Measurements from ENCODE around the gene STYK1.

STYK1 gene

DNA sequence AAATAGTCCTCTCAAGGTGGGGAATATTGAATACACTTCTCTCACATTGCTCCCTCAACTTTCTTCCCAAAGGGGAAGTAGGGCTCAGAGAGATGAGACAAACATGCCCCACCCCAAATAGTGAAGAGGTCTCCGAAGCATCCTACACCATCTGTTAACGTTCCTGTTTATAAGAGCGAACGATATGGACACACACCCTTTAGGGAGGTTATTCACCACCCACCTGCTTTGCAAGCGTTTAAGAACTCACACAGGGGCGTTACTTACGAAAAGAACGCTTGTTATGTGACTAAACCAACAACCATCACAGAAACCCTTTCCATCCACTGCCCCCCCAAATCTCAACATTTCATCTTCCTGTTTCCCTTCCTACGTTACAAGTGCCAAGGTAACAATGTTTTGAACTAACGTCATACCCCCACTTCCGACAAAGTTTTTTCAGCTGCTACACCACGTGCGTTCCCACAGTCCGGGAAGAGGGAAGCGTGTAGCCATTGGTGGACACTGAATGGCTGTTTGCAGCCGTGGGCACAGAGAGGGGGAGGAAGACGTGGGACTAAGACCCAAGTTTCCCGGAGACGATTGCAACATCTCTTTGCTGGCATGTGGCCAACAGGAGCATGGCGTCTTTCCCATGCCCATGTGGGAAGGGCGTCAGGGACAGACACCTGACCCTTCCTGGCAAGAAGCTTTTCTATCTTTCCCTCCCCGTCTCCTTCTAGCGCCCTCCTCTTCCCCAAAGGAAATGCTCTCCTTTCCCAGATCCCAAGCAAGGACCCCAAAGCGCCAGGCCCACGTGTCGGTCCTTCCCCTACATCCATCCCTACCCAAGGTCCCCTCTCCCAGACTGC is 48.0 kb upstream of the STYK1 start:
- H3K36me3 ChIP-seq (ENCODE audit: control insufficient read depth, insufficient read depth, low read length): no peaks in the 10 kb centered on the region
- H3K79me2 ChIP-seq: peaks cover 14% of the 10 kb centered on the region
- peak overlapping the region; percentile 72 for H3K4me3 ChIP-seq (ENCODE audit: low read depth, low read length)
- no peaks in the 10 kb centered on the region for H3K27me3 ChIP-seq (ENCODE audit: control insufficient read depth, insufficient read depth, low read length)
- H3K4me2 ChIP-seq (ENCODE audit: low read length): peak overlapping the region; percentile 90
- peak overlapping the region; percentile 32 for H3K9ac ChIP-seq
- H3K9me3 ChIP-seq (ENCODE audit: control insufficient read depth, low read length): no peaks in the 10 kb centered on the region
- peak overlapping the region; percentile 90 for H2AFZ ChIP-seq
- peak overlapping the region; percentile 83 for H3K27ac ChIP-seq
- peaks cover 8% of the 10 kb centered on the region for H3K4me1 ChIP-seq
- TF ChIP-seq, protein P1, sequence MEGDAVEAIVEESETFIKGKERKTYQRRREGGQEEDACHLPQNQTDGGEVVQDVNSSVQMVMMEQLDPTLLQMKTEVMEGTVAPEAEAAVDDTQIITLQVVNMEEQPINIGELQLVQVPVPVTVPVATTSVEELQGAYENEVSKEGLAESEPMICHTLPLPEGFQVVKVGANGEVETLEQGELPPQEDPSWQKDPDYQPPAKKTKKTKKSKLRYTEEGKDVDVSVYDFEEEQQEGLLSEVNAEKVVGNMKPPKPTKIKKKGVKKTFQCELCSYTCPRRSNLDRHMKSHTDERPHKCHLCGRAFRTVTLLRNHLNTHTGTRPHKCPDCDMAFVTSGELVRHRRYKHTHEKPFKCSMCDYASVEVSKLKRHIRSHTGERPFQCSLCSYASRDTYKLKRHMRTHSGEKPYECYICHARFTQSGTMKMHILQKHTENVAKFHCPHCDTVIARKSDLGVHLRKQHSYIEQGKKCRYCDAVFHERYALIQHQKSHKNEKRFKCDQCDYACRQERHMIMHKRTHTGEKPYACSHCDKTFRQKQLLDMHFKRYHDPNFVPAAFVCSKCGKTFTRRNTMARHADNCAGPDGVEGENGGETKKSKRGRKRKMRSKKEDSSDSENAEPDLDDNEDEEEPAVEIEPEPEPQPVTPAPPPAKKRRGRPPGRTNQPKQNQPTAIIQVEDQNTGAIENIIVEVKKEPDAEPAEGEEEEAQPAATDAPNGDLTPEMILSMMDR (IDR thresholded peaks at IDR 0.05): no peak

DNA sequence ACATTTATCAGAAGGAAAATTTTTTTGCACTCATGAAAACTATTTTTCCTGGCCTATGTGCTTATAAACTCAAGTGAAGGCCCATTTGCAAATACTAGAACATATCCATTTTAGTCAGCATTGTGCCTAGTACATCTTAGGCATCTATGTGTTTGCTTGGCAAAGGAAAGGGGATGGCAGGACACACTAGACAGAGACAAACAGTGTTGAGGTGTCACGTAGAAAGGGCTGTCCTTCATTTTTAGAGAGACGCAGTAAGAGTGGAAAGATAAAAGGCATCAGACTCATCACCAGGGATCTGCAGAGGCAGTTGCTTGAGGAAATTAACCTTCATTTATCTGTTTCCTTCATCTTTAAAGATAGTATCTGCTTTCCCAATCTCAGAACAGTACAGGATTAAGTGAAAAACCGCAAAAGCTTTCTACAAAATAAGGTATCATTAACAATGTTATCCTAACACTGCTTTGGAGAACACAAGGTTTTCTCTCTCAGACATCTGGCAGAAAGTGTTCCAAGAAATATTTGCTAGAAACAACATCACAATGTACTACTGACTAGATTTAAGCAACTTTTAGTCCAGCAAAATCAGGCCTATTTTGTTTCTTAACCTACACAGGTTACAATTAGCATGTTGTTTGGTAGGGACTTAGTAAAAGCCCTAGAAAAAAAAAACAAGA is 47.3 kb upstream of the STYK1 start:
- Histone ChIP-seq H3K27ac (peak overlapping the region; percentile 83), H3K4me1 (peaks cover 8% of the 10 kb centered on the region), H3K9ac (no peak overlapping the region), H3K27me3 (ENCODE audit: control insufficient read depth, insufficient read depth, low read length) (no peaks in the 10 kb centered on the region), H3K9me3 (ENCODE audit: control insufficient read depth, low read length) (no peaks in the 10 kb centered on the region), H3K36me3 (ENCODE audit: control insufficient read depth, insufficient read depth, low read length) (no peaks in the 10 kb centered on the region), H3K4me3 (ENCODE audit: low read depth, low read length) (peak overlapping the region; percentile 72), H3K79me2 (peaks cover 16% of the 10 kb centered on the region), H2AFZ (peak overlapping the region; percentile 90), H3K4me2 (ENCODE audit: low read length) (peak overlapping the region; percentile 90)
- TF ChIP-seq, protein P1 (IDR thresholded peaks at IDR 0.05): no peak

DNA sequence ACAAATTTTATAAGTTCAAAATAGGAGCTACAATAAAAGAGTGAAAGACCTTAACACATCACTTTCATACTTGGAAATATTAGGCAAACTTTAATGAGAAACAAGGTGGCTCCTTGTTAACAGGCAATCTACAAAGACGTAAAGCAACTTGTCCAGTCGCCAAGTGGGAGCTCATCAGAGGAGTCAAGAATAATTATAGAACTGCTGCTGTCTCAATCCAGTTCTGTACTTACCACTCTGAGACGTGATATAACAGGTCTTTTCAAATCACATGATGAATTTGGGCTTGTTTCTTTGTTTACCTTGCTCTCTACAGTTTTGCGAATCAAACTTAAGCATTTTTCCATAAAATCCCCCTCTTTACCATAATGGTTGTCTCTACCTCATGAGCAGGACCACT is 45.6 kb upstream of the STYK1 start:
- TF ChIP-seq, protein P1 (IDR thresholded peaks at IDR 0.05): no peak
- H3K36me3 ChIP-seq (ENCODE audit: control insufficient read depth, insufficient read depth, low read length): no peaks in the 10 kb centered on the region
- peaks cover 8% of the 10 kb centered on the region for H3K4me1 ChIP-seq
- no peak overlapping the region for H2AFZ ChIP-seq
- peaks cover 16% of the 10 kb centered on the region for H3K79me2 ChIP-seq
- no peak overlapping the region for H3K4me2 ChIP-seq (ENCODE audit: low read length)
- no peak overlapping the region for H3K9ac ChIP-seq
- no peak overlapping the region for H3K4me3 ChIP-seq (ENCODE audit: low read depth, low read length)
- no peaks in the 10 kb centered on the region for H3K27me3 ChIP-seq (ENCODE audit: control insufficient read depth, insufficient read depth, low read length)
- no peak overlapping the region for H3K27ac ChIP-seq
- no peaks in the 10 kb centered on the region for H3K9me3 ChIP-seq (ENCODE audit: control insufficient read depth, low read length)

DNA sequence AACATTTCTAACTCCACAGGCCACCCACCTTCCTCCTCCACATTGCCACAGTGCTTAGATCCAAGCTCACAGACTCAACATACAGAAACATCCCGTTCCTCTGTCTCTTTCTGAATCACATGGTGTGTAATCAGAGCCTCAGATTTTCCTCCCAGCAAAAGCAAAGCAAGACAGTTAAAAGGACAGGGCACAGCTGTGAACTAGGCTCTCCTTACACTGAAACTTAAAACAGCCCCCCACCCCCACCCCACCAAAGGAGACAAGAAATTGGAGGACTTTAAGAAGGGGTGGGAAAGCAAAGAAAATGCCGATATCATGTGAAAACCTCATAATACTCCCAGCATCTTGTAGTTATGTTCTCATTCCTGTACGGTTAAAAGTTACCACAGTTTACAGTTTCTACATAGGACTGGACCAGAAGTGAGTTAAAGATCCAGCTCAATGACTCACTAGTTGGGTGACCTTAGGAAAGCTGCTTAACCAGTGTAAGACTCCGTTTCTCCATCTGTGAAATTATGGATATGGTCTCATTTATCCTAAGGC is 44.5 kb upstream of the STYK1 start:
- TF ChIP-seq, protein P1 (IDR thresholded peaks at IDR 0.05): no peak
- Histone ChIP-seq H3K79me2 (peaks cover 14% of the 10 kb centered on the region), H3K36me3 (ENCODE audit: control insufficient read depth, insufficient read depth, low read length) (no peaks in the 10 kb centered on the region), H3K27ac (no peak overlapping the region), H2AFZ (no peak overlapping the region), H3K9ac (no peak overlapping the region), H3K4me3 (ENCODE audit: low read depth, low read length) (no peak overlapping the region), H3K4me2 (ENCODE audit: low read length) (no peak overlapping the region), H3K4me1 (peaks cover 8% of the 10 kb centered on the region), H3K9me3 (ENCODE audit: control insufficient read depth, low read length) (no peaks in the 10 kb centered on the region), H3K27me3 (ENCODE audit: control insufficient read depth, insufficient read depth, low read length) (no peaks in the 10 kb centered on the region)
